Activated T-cell treated with anti-CD3 and anti-CD28 coated beads, Interleukin-2, amount 50 U/mL, for 24 hours (primary cell): ENCODE results near the gene NRXN3.

ENCODE experiments used
- DNase-seq: peaks from one replicate; pipeline ENCODE4 v3.0.0-alpha.2; 2020
- H3K27ac Mint-ChIP-seq: 2 replicates; pipeline ENCODE4 v1.8.0; 2020; ENCODE audit warnings: mild to moderate bottlenecking, mixed read lengths
- H3K27me3 Mint-ChIP-seq: 2 replicates; pipeline ENCODE4 v1.8.0; 2020; ENCODE audit warnings: mixed read lengths
- H3K36me3 Mint-ChIP-seq: 2 replicates; pipeline ENCODE4 v1.8.0; 2020; ENCODE audit warnings: low read depth, mixed read lengths
- H3K4me1 Mint-ChIP-seq: 2 replicates; pipeline ENCODE4 v1.8.0; 2020; ENCODE audit warnings: low read depth, mixed read lengths
- H3K4me3 Mint-ChIP-seq: 2 replicates; pipeline ENCODE4 v1.8.0; 2020; ENCODE audit warnings: mild to moderate bottlenecking, moderate library complexity, mixed read lengths
- H3K9me3 Mint-ChIP-seq: 2 replicates; pipeline ENCODE4 v1.8.0; 2020; ENCODE audit warnings: mixed read lengths

The NRXN3 gene

GRCh38 chr14:79525416-79525815 lies 1355.2 kb downstream of the NRXN3 start:
- no peak overlapping the region for H3K27ac Mint-ChIP-seq
- H3K9me3 Mint-ChIP-seq: peaks cover 9% of the 10 kb centered on the region
- H3K4me3 Mint-ChIP-seq: no peak overlapping the region
- no peaks in the 10 kb centered on the region for H3K4me1 Mint-ChIP-seq
- no peak for DNase-seq
- no peaks in the 10 kb centered on the region for H3K36me3 Mint-ChIP-seq
- H3K27me3 Mint-ChIP-seq: no peaks in the 10 kb centered on the region

GRCh38 chr14:79528828-79529416 lies 1358.7 kb downstream of the NRXN3 start:
- no peak overlapping the region for H3K27ac Mint-ChIP-seq

GRCh38 chr14:79530555-79530954 lies 1360.4 kb downstream of the NRXN3 start:
- H3K9me3 Mint-ChIP-seq: no peaks in the 10 kb centered on the region
- no peaks in the 10 kb centered on the region for H3K4me1 Mint-ChIP-seq
- no peaks in the 10 kb centered on the region for H3K27me3 Mint-ChIP-seq
- no peak overlapping the region for H3K4me3 Mint-ChIP-seq
- DNase-seq: no peak
- H3K36me3 Mint-ChIP-seq: no peaks in the 10 kb centered on the region
- H3K27ac Mint-ChIP-seq: no peak overlapping the region

More at GRCh38 chr14:79528828-79529416, 1358.7 kb downstream of the NRXN3 start:
- Mint-ChIP-seq H3K9me3 (no peaks in the 10 kb centered on the region), H3K27me3 (no peaks in the 10 kb centered on the region), H3K36me3 (no peaks in the 10 kb centered on the region), H3K4me1 (no peaks in the 10 kb centered on the region), H3K4me3 (no peak overlapping the region)
- DNase-seq: no peak

DNA sequence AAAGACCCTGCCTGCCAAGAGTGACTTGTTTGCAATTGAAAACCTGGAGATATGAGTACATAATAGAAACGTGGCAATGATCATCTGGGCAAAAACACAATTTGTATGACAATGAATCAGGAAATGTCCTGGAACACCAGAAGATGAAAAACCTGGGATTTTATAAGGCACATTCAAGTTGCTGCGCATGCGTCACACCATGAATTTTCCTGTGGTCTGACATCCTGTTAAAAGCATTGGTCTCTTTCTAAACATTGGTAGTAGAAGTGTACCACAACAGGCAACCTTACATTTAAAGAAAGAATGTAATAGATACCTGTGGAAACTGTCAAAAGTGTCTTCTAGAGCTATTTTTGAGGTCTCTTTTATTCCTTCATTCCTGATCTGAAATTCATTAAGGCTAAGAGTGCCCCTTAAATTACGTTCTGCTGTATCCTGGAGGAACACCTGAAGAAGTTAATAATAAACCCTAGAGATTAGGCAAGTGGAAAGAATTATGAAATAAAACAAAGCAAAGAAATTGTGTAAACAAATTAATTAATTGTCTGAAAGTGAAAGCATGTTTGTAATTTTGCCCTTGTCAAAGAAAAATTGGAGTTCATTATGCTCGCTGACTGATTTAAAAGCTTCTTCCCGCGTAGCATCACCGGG lies 1364.7 kb downstream of the NRXN3 start:
- Mint-ChIP-seq H3K27ac (no peak overlapping the region), H3K4me1 (no peaks in the 10 kb centered on the region), H3K36me3 (no peaks in the 10 kb centered on the region), H3K9me3 (peaks cover 9% of the 10 kb centered on the region), H3K4me3 (no peak overlapping the region), H3K27me3 (no peaks in the 10 kb centered on the region)
- DNase-seq: no peak

- no peaks in the 10 kb centered on the region for H3K36me3 Mint-ChIP-seq
- no peak overlapping the region for H3K4me3 Mint-ChIP-seq
- H3K27me3 Mint-ChIP-seq: no peaks in the 10 kb centered on the region
- DNase-seq: no peak
- no peak overlapping the region for H3K27ac Mint-ChIP-seq
- H3K9me3 Mint-ChIP-seq: peaks cover 13% of the 10 kb centered on the region
- H3K4me1 Mint-ChIP-seq: no peaks in the 10 kb centered on the region
Observed at GRCh38 chr14:79540394-79540793, 1370.2 kb downstream of the NRXN3 start.

GRCh38 chr14:79542121-79542520 lies 1371.9 kb downstream of the NRXN3 start:
- no peaks in the 10 kb centered on the region for H3K4me1 Mint-ChIP-seq
- no peak overlapping the region for H3K27ac Mint-ChIP-seq
- H3K4me3 Mint-ChIP-seq: no peak overlapping the region
- DNase-seq: no peak
- H3K9me3 Mint-ChIP-seq: peaks cover 11% of the 10 kb centered on the region
- no peaks in the 10 kb centered on the region for H3K36me3 Mint-ChIP-seq
- H3K27me3 Mint-ChIP-seq: no peaks in the 10 kb centered on the region

GRCh38 chr14:79543348-79543747 lies 1373.2 kb downstream of the NRXN3 start:
- Mint-ChIP-seq H3K9me3 (peaks cover 12% of the 10 kb centered on the region), H3K27ac (no peak overlapping the region), H3K27me3 (no peaks in the 10 kb centered on the region), H3K36me3 (no peaks in the 10 kb centered on the region), H3K4me3 (no peak overlapping the region), H3K4me1 (no peaks in the 10 kb centered on the region)
- no peak for DNase-seq

DNA sequence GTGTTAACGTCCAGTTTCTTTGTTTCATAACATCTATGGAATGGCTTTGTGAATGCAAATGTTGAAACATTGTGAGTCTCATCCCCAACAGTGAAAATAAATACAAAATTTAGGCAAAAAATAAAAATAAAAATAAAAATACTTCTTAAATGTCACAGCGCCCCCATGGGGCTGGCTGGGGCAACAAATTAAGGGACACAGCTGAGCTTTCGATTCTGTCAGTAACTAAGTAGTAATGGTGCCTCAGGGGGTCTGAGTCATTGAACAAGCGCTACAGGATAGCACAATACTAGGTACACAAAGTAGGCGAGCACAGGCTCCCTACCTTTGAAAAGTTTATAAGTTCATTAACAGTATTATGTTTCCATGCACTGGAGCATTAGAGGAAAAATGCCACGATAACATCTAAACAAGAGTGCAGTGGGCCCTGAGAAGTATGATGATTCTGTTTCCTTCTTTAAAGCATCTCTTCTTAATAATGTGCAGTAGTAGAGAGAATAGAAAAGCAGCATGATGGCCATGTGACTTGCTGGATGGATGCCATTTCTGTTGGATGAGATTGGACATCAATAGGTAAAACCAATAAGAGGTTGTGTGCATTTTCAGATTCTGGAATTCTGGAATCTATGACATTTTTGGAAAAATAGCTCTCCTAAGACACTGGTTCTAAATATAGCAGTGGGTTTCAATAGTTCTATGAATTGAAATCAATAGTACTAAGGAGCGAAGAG lies 1374.0 kb downstream of the NRXN3 start:
- Mint-ChIP-seq H3K27me3 (no peaks in the 10 kb centered on the region), H3K27ac (no peak overlapping the region), H3K4me3 (no peak overlapping the region), H3K36me3 (no peaks in the 10 kb centered on the region), H3K9me3 (peaks cover 10% of the 10 kb centered on the region), H3K4me1 (no peaks in the 10 kb centered on the region)
- no peak for DNase-seq

- H3K4me3 Mint-ChIP-seq: no peak overlapping the region
- DNase-seq: no peak
- H3K27me3 Mint-ChIP-seq: no peaks in the 10 kb centered on the region
- no peaks in the 10 kb centered on the region for H3K4me1 Mint-ChIP-seq
- H3K27ac Mint-ChIP-seq: no peak overlapping the region
- peaks cover 7% of the 10 kb centered on the region for H3K9me3 Mint-ChIP-seq
- no peaks in the 10 kb centered on the region for H3K36me3 Mint-ChIP-seq
Observed at GRCh38 chr14:79544698-79545070, 1374.5 kb downstream of the NRXN3 start.

- H3K4me3 Mint-ChIP-seq: no peak overlapping the region
- H3K9me3 Mint-ChIP-seq: peaks cover 3% of the 10 kb centered on the region
- no peak for DNase-seq
- no peaks in the 10 kb centered on the region for H3K36me3 Mint-ChIP-seq
- no peaks in the 10 kb centered on the region for H3K27me3 Mint-ChIP-seq
- H3K27ac Mint-ChIP-seq: no peak overlapping the region
- no peaks in the 10 kb centered on the region for H3K4me1 Mint-ChIP-seq
Observed at GRCh38 chr14:79548836-79549235, 1378.7 kb downstream of the NRXN3 start.

DNA sequence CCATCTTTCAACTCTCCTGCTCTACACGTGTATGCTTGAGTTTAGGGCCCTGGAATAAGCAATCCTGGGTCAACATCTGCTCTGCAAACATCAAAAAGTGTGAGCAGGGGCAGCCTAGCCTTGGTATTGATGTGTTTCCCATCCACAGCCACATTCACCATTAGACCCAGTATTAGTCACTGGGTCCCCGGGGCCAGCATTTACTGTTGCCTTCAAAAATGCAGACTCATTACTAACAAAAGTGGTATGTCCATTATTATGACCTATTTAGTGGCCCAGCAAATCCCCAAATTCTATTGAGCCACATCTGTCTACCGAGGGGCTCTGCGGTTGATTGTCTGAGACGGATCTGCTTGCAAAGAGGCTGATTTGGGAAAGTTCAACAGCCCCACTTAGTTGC lies 1379.3 kb downstream of the NRXN3 start:
- Mint-ChIP-seq H3K4me3 (no peak overlapping the region), H3K27ac (no peak overlapping the region), H3K36me3 (no peaks in the 10 kb centered on the region), H3K4me1 (no peaks in the 10 kb centered on the region), H3K27me3 (no peaks in the 10 kb centered on the region), H3K9me3 (peaks cover 3% of the 10 kb centered on the region)
- DNase-seq: no peak

- Mint-ChIP-seq H3K27me3 (no peaks in the 10 kb centered on the region), H3K36me3 (no peaks in the 10 kb centered on the region), H3K4me1 (no peaks in the 10 kb centered on the region), H3K27ac (no peak overlapping the region), H3K4me3 (no peak overlapping the region), H3K9me3 (peaks cover 3% of the 10 kb centered on the region)
- DNase-seq: no peak
Observed at GRCh38 chr14:79551523-79551922, 1381.3 kb downstream of the NRXN3 start.

- Mint-ChIP-seq H3K36me3 (no peaks in the 10 kb centered on the region), H3K27me3 (no peaks in the 10 kb centered on the region), H3K4me1 (no peaks in the 10 kb centered on the region), H3K4me3 (no peak overlapping the region), H3K27ac (no peak overlapping the region), H3K9me3 (peaks cover 3% of the 10 kb centered on the region)
- no peak for DNase-seq
Observed at GRCh38 chr14:79552778-79553177, 1382.6 kb downstream of the NRXN3 start.

- no peaks in the 10 kb centered on the region for H3K4me1 Mint-ChIP-seq
- no peak overlapping the region for H3K4me3 Mint-ChIP-seq
- H3K27ac Mint-ChIP-seq: no peak overlapping the region
- H3K9me3 Mint-ChIP-seq: peaks cover 8% of the 10 kb centered on the region
- no peaks in the 10 kb centered on the region for H3K36me3 Mint-ChIP-seq
- no peak for DNase-seq
- no peaks in the 10 kb centered on the region for H3K27me3 Mint-ChIP-seq
Observed at GRCh38 chr14:79554816-79555215, 1384.6 kb downstream of the NRXN3 start.

DNA sequence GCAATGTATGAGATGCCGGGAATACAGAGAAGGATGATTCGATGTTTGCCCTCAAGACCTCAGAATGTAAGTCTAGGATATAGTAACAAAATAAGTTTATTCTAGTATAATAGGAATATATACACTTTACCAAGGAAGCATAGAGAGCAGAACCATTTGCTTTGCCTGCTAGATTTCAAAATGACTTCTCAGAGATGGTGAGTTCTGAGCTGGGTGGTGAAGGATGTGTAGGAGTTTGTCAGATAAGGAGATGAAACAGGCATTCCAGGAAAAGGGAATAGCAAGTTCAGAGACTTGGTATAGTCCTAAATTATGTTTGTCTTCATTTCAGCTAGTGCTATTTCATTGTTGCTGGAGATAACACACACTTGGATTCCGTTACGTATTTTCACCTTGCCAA lies 1385.3 kb downstream of the NRXN3 start:
- no peaks in the 10 kb centered on the region for H3K27me3 Mint-ChIP-seq
- no peaks in the 10 kb centered on the region for H3K36me3 Mint-ChIP-seq
- H3K4me1 Mint-ChIP-seq: no peaks in the 10 kb centered on the region
- H3K27ac Mint-ChIP-seq: no peak overlapping the region
- H3K9me3 Mint-ChIP-seq: peaks cover 8% of the 10 kb centered on the region
- DNase-seq: no peak
- no peak overlapping the region for H3K4me3 Mint-ChIP-seq
